ENCODE measurements around the gene CACNA2D3. TPM values are rescaled to one million over a fixed set of nuclear protein-coding genes. Genes with fewer than 3 reads are reported as not detected.
A peak's percentile ranks its signal among the peaks of the same experiment; 100 is the strongest.

The CACNA2D3 gene
- total RNA-seq, 4 donors from 2014 or later = 0.55 to 3.4 (median 1.6) TPM

GRCh38 chr3:54878145-54878544, 755.8 kb downstream of the CACNA2D3 start:
- H3K27me3 ChIP-seq = no peaks in the 10 kb centered on the region
- WGBS, 2 donors (ENCODE audit: low coverage in 1 of 2) = 76 to 77% methylated on average over 6 to 7 of the region's 7 CpGs
- intact Hi-C loops (cut with DNase I; ENCODE audit: low total_unique reads) (no loop called here), in situ Hi-C loops (cut with MboI; ENCODE audit: low pct_ligation_motif_present in 1 of 4, low pct_unique_long_range_greater_than_20kb in 1 of 4, low sequenced_read_pairs in 3 of 4) (no loop called here)
- no peak for TF ChIP-seq POLR2A (IDR thresholded peaks at IDR 0.05)
- TF ChIP-seq CTCF (IDR thresholded peaks at IDR 0.05) = no peak
- TF ChIP-seq POLR2AphosphoS5 (IDR thresholded peaks at IDR 0.05) = no peak
- TF ChIP-seq EP300 (IDR thresholded peaks at IDR 0.05; ENCODE audit: low read depth) = no peak
- H3K4me1 ChIP-seq = peaks cover 0 to 4% (median 0%) of the 10 kb centered on the region in 4 donors
- no peak overlapping the region for H3K4me3 ChIP-seq
- no peaks in the 10 kb centered on the region for H3K36me3 ChIP-seq
- no peak overlapping the region for H3K27ac ChIP-seq
- DNase-seq = no peak
- H3K9me3 ChIP-seq = no peaks in the 10 kb centered on the region

GRCh38 chr3:54882129-54882833, 759.9 kb downstream of the CACNA2D3 start:
- no peak for TF ChIP-seq EP300 (IDR thresholded peaks at IDR 0.05; ENCODE audit: low read depth)
- no peak for TF ChIP-seq CTCF (IDR thresholded peaks at IDR 0.05)
- no peak for TF ChIP-seq POLR2AphosphoS5 (IDR thresholded peaks at IDR 0.05)
- no peak for TF ChIP-seq POLR2A (IDR thresholded peaks at IDR 0.05)
- peaks cover 0 to 4% (median 0%) of the 10 kb centered on the region in 4 donors for H3K4me1 ChIP-seq
- no peaks in the 10 kb centered on the region for H3K9me3 ChIP-seq
- intact Hi-C loops (cut with DNase I; ENCODE audit: low total_unique reads) = no loop called here
- H3K27ac ChIP-seq = peak overlapping the region; percentile 6 to 36 (median 16)
- H3K27me3 ChIP-seq = no peaks in the 10 kb centered on the region
- no peaks in the 10 kb centered on the region for H3K36me3 ChIP-seq
- WGBS, 2 donors (ENCODE audit: low coverage in 1 of 2) = 44 to 50% methylated on average over 3 of the region's 3 CpGs
- in situ Hi-C loops (cut with MboI; ENCODE audit: low pct_ligation_motif_present in 1 of 4, low pct_unique_long_range_greater_than_20kb in 1 of 4, low sequenced_read_pairs in 3 of 4) = no loop called here
- no peak overlapping the region for H3K4me3 ChIP-seq
- DNase-seq = no peak

GRCh38 chr3:54888162-54888561, 765.8 kb downstream of the CACNA2D3 start:
- no peak overlapping the region for H3K4me3 ChIP-seq
- intact Hi-C loops (cut with DNase I; ENCODE audit: low total_unique reads) (no loop called here), in situ Hi-C loops (cut with MboI; ENCODE audit: low pct_ligation_motif_present in 1 of 4, low pct_unique_long_range_greater_than_20kb in 1 of 4, low sequenced_read_pairs in 3 of 4) (no loop called here)
- WGBS, 2 donors (ENCODE audit: low coverage in 1 of 2) = 81 to 89% methylated on average over 9 of the region's 9 CpGs
- H3K36me3 ChIP-seq = no peaks in the 10 kb centered on the region
- no peaks in the 10 kb centered on the region for H3K9me3 ChIP-seq
- no peak overlapping the region for H3K27ac ChIP-seq
- DNase-seq = no peak
- no peak for TF ChIP-seq POLR2AphosphoS5 (IDR thresholded peaks at IDR 0.05)
- TF ChIP-seq CTCF (IDR thresholded peaks at IDR 0.05) = no peak
- TF ChIP-seq EP300 (IDR thresholded peaks at IDR 0.05; ENCODE audit: low read depth) = no peak
- TF ChIP-seq POLR2A (IDR thresholded peaks at IDR 0.05) = no peak
- H3K27me3 ChIP-seq = no peaks in the 10 kb centered on the region
- H3K4me1 ChIP-seq = peaks cover 5 to 20% (median 16%) of the 10 kb centered on the region in 4 donors

- TF ChIP-seq EP300 (IDR thresholded peaks at IDR 0.05; ENCODE audit: low read depth) (peak; percentile 63), CTCF (IDR thresholded peaks at IDR 0.05) (no peak), POLR2A (IDR thresholded peaks at IDR 0.05) (no peak), POLR2AphosphoS5 (IDR thresholded peaks at IDR 0.05) (peak in 2 of 3 donors; percentile 64 to 70)
- Histone ChIP-seq H3K4me1 (peaks cover 5 to 20% (median 16%) of the 10 kb centered on the region in 4 donors), H3K27me3 (no peaks in the 10 kb centered on the region), H3K27ac (peak overlapping the region in 1 of 4 donors; percentile 35), H3K4me3 (no peak overlapping the region), H3K36me3 (no peaks in the 10 kb centered on the region), H3K9me3 (no peaks in the 10 kb centered on the region)
- in situ Hi-C loops (cut with MboI; ENCODE audit: low pct_ligation_motif_present in 1 of 4, low pct_unique_long_range_greater_than_20kb in 1 of 4, low sequenced_read_pairs in 3 of 4) = no loop called here
- WGBS, 2 donors (ENCODE audit: low coverage in 1 of 2) = 43 to 75% methylated on average over 1 of the region's 1 CpG
- DNase-seq = no peak
- intact Hi-C loops (cut with DNase I; ENCODE audit: low total_unique reads) = no loop called here
Observed at GRCh38 chr3:54888873-54889272, 766.5 kb downstream of the CACNA2D3 start.

All from transverse colon (tissue), 4 donors.